SK-N-SH (cell line): ENCODE data around the gene SLC2A13. TPM values are rescaled to one million over a fixed set of nuclear protein-coding genes. Genes with fewer than 3 reads are reported as not detected.

Experiments used
- CTCF ChIA-PET: fragments of 300-600, 350-600 bp; formaldehyde crosslinking; extraction: SDS; loops from one replicate; lab custom pipeline; 2021; lab: Yijun Ruan, JAX
- POLR2A ChIA-PET: fragments of 350-600 bp; sonication (Branson Sonifier 250); formaldehyde crosslinking; extraction: SDS; loops from one replicate; lab custom pipeline; 2020; ENCODE audit warnings: antibody characterized with exemption, inconsistent platforms; lab: Yijun Ruan, JAX
- DNase-seq: peaks from one replicate; pipeline ENCODE4 v3.0.0; 2012
- H2AFZ ChIP-seq: fragments of 200-600 bp; sonication (generic); 2 replicates; pipeline ENCODE4 v1.8.1; 2016; ENCODE audit warnings: antibody characterized with exemption, mild to moderate bottlenecking, low read depth
- H3F3A ChIP-seq: fragments of 200-600 bp; sonication (generic); replicated peaks from 2 replicates; pipeline ENCODE3; 2016; ENCODE audit warnings: antibody characterized with exemption, mild to moderate bottlenecking; ENCODE audit not compliant: insufficient read depth
- H3K27ac ChIP-seq, 2 experiments: fragments of 200-500 bp in 1 of 2; fragments of 200-600 bp in 1 of 2; sonication (Bioruptor generic) in 1 of 2; sonication (generic), shearing (Covaris generic) in 1 of 2; 2 replicates each; pipeline versions ENCODE4 v1.5.1 to v1.6.1; 2014 to 2016; ENCODE audit warnings: low read depth in 2 of 2, inconsistent platforms in 1 of 2, low read length in 1 of 2, mild to moderate bottlenecking in 1 of 2, mixed read lengths in 1 of 2
- H3K27me3 ChIP-seq: fragments of 200-600 bp; sonication (generic), shearing (Covaris generic); 2 replicates; pipeline ENCODE4 v1.6.1; 2016; ENCODE audit warnings: mixed run types; ENCODE audit not compliant: insufficient read depth
- H3K36me3 ChIP-seq, 2 experiments: fragments of 200-500 bp in 1 of 2; fragments of 200-600 bp in 1 of 2; sonication (Bioruptor generic) in 1 of 2; sonication (generic) in 1 of 2; replicated peaks in 1 of 2; 2 replicates each; pipeline versions ENCODE3 to v1.5.1; 2014 to 2016; ENCODE audit warnings: low read length in 1 of 2, mild to moderate bottlenecking in 1 of 2; ENCODE audit not compliant: insufficient read depth in 2 of 2, control insufficient read depth in 1 of 2
- H3K4me1 ChIP-seq, 2 experiments: fragments of 200-500 bp in 1 of 2; fragments of 200-600 bp in 1 of 2; sonication (Bioruptor generic) in 1 of 2; sonication (generic), shearing (Covaris generic) in 1 of 2; 2 replicates each; pipeline versions ENCODE4 v1.5.1 to v1.6.1; 2014 to 2016; ENCODE audit warnings: low read depth in 1 of 2, low read length in 1 of 2, mixed run types in 1 of 2; ENCODE audit not compliant: insufficient read depth in 2 of 2, control insufficient read depth in 1 of 2
- H3K4me2 ChIP-seq: fragments of 200-600 bp; sonication (generic), shearing (Covaris generic); 2 replicates; pipeline ENCODE4 v1.6.1; 2017; ENCODE audit warnings: mixed run types
- H3K4me3 ChIP-seq, 2 experiments: fragments of 200-500 bp in 1 of 2; fragments of 200-600 bp in 1 of 2; sonication (Bioruptor generic) in 1 of 2; sonication (generic), shearing (Covaris generic) in 1 of 2; 2 replicates each; pipeline versions ENCODE4 v1.5.1 to v1.8.1; 2014 to 2016; ENCODE audit warnings: low read depth in 2 of 2, inconsistent platforms in 1 of 2, low read length in 1 of 2, mild to moderate bottlenecking in 1 of 2, mixed read lengths in 1 of 2, moderate library complexity in 1 of 2
- H3K79me2 ChIP-seq: fragments of 200-600 bp; sonication (generic); 2 replicates; pipeline ENCODE4 v1.8.1; 2017; ENCODE audit warnings: mild to moderate bottlenecking; ENCODE audit not compliant: insufficient read depth
- H3K9ac ChIP-seq: fragments of 200-600 bp; sonication (generic); 2 replicates; pipeline ENCODE4 v1.6.1; 2017; ENCODE audit warnings: mixed run types
- H3K9me2 ChIP-seq: fragments of 200-600 bp; sonication (generic); 2 replicates; pipeline ENCODE4 v1.6.1; 2017; ENCODE audit warnings: mixed run types
- H3K9me3 ChIP-seq: fragments of 200-600 bp; sonication (generic); 2 replicates; pipeline ENCODE4 v1.6.1; 2017; ENCODE audit warnings: mixed run types, mild to moderate bottlenecking, moderate library complexity
- H4K20me1 ChIP-seq: fragments of 200-600 bp; sonication (generic); 2 replicates; pipeline ENCODE4 v1.6.1; 2017; ENCODE audit warnings: mild to moderate bottlenecking, mixed run types; ENCODE audit not compliant: insufficient read depth
- CHD2 ChIP-seq: fragments of 150-350 bp; IDR thresholded peaks from 2 replicates; pipeline ENCODE4 v1.6.1; 2018; ENCODE audit warnings: low read length; ENCODE audit not compliant: partially characterized antibody
- CTCF ChIP-seq: fragments of 200-600 bp; sonication (generic); IDR thresholded peaks from 2 replicates; pipeline ENCODE4 v1.6.1; 2017; ENCODE audit warnings: antibody characterized with exemption, mild to moderate bottlenecking, moderate library complexity
- ELF1 ChIP-seq: IDR thresholded peaks from 2 replicates; pipeline ENCODE4 v1.4.0; 2012
- FOXM1 ChIP-seq: IDR thresholded peaks from 2 replicates; pipeline ENCODE4 v1.4.0; 2012; ENCODE audit warnings: low read depth, mild to moderate bottlenecking
- GABPA ChIP-seq: IDR thresholded peaks from 2 replicates; pipeline ENCODE4 v1.4.0; 2012; ENCODE audit warnings: low read depth, mild to moderate bottlenecking
- GATA2 ChIP-seq: sonication (generic); formaldehyde crosslinking; IDR thresholded peaks from 2 replicates; pipeline ENCODE4 v1.5.0; 2020; ENCODE audit warnings: mild to moderate bottlenecking, missing genetic modification reagents
- MEF2A ChIP-seq: IDR thresholded peaks from 2 replicates; pipeline ENCODE4 v1.4.0; 2012; ENCODE audit warnings: low read depth, borderline replicate concordance
- NFIC ChIP-seq: IDR thresholded peaks from 2 replicates; pipeline ENCODE4 v1.4.0; 2012; ENCODE audit warnings: borderline replicate concordance
- POLR2AphosphoS5 ChIP-seq: IDR thresholded peaks from 2 replicates; pipeline ENCODE4 v1.6.1; 2012; ENCODE audit warnings: low read depth, low read length
- RAD21 ChIP-seq: IDR thresholded peaks from 2 replicates; pipeline ENCODE4 v1.6.1; 2012; ENCODE audit warnings: mild to moderate bottlenecking, low read length
- REST ChIP-seq: IDR thresholded peaks from 2 replicates; pipeline ENCODE4 v1.6.1; 2012; ENCODE audit warnings: mild to moderate bottlenecking, low read depth, low read length, moderate library complexity
- RFX5 ChIP-seq: IDR thresholded peaks from 2 replicates; pipeline ENCODE4 v1.6.1; 2012; ENCODE audit warnings: mild to moderate bottlenecking, improper control_type of control experiment, low read length
- RXRA ChIP-seq: IDR thresholded peaks from 2 replicates; pipeline ENCODE4 v1.4.0; 2012; ENCODE audit warnings: low read depth, mild to moderate bottlenecking, borderline replicate concordance
- SMC3 ChIP-seq: IDR thresholded peaks from 2 replicates; pipeline ENCODE4 v1.6.1; 2012; ENCODE audit warnings: low read depth, low read length, improper control_type of control experiment
- TEAD4 ChIP-seq: IDR thresholded peaks from 2 replicates; pipeline ENCODE4 v1.4.0; 2012; ENCODE audit warnings: mild to moderate bottlenecking, borderline replicate concordance; ENCODE audit not compliant: insufficient read depth
- USF1 ChIP-seq: IDR thresholded peaks from 2 replicates; pipeline ENCODE4 v1.4.0; 2012; ENCODE audit warnings: low read depth, borderline replicate concordance
- ZBTB33 ChIP-seq: IDR thresholded peaks from 2 replicates; pipeline ENCODE4 v1.4.0; 2012; ENCODE audit warnings: low read depth, borderline replicate concordance
- WGBS: methylation state at CpG from one replicate; pipeline ENCODE4 v1.1.6; 2017; ENCODE audit warnings: low lambda C conversion rate; 5-methylcytosine and 5-hydroxymethylcytosine counted together
- polyA plus RNA-seq, 3 experiments: library from polyadenylated mRNA; depleted of rRNA; stranded (reverse); fragments of >200 nt; gene quantifications; 2 replicates each; pipeline ENCODE4 v1.2.3, GENCODE V29; 2012

The SLC2A13 gene
- polyA plus RNA-seq, 1 of the 3 experiments (the other 2 are of a cell fraction) = 0.21 TPM

- Histone ChIP-seq H3K27ac (no peak overlapping the region), H3K9ac (no peak overlapping the region)
- TF ChIP-seq GATA2 = no peak
- no peak for TF ChIP-seq POLR2AphosphoS5
- TF ChIP-seq, all 33 proteins: peak for 0
- Histone ChIP-seq H3F3A (peaks cover 8% of the 10 kb centered on the region), H3K4me2 (no peak overlapping the region), H3K4me1 (peaks cover 0 to 8% of the 10 kb centered on the region in 2 experiments; a peak in 3 of 4 replicates), H3K9me2 (no peaks in the 10 kb centered on the region), H3K36me3 (no peaks in the 10 kb centered on the region), H4K20me1 (no peaks in the 10 kb centered on the region), H3K9me3 (no peaks in the 10 kb centered on the region), H3K27me3 (no peaks in the 10 kb centered on the region), H2AFZ (no peak overlapping the region), H3K79me2 (no peaks in the 10 kb centered on the region), H3K4me3 (no peak overlapping the region)
- POLR2A ChIA-PET = no interaction called here
- WGBS = 79% methylated on average over 3 of the region's 3 CpGs
- CTCF ChIA-PET = interaction anchor here (0.6 to 2.5 kb wide), 2 partner anchors 46 to 92 kb away, joined by 3 to 9 read pairs; no protein-coding TSS in a partner anchor
- DNase-seq = no peak
These were observed 2.8 kb downstream of the SLC2A13 start for GRCh38 chr12:40103043-40103442.

- no peaks in the 10 kb centered on the region for H3K9me2 ChIP-seq
- CTCF ChIA-PET = interaction anchor here (2.5 kb wide), 1 partner anchor 91 kb away, joined by 9 read pairs; no protein-coding TSS in a partner anchor
- 80% methylated on average over 1 of the region's 1 CpG for WGBS
These were observed 4.1 kb downstream of the SLC2A13 start for GRCh38 chr12:40101747-40102146.

More at GRCh38 chr12:40101747-40102146, 4.1 kb downstream of the SLC2A13 start:
- H3K36me3 ChIP-seq = no peaks in the 10 kb centered on the region
- H3K4me1 ChIP-seq = peaks cover 0 to 8% of the 10 kb centered on the region in 2 experiments; a peak in 3 of 4 replicates
- no peak overlapping the region for H2AFZ ChIP-seq
- POLR2A ChIA-PET = no interaction called here
- H3K9me3 ChIP-seq = no peaks in the 10 kb centered on the region
- H3K79me2 ChIP-seq = no peaks in the 10 kb centered on the region
- no peaks in the 10 kb centered on the region for H4K20me1 ChIP-seq
- no peak for DNase-seq
- H3K9ac ChIP-seq = no peak overlapping the region
- no peak overlapping the region for H3K27ac ChIP-seq
- H3F3A ChIP-seq = peaks cover 7% of the 10 kb centered on the region
- no peak overlapping the region for H3K4me2 ChIP-seq
- H3K4me3 ChIP-seq = no peak overlapping the region
- TF ChIP-seq CHD2 (no peak), RFX5 (no peak), FOXM1 (no peak), MEF2A (no peak), GABPA (no peak), RXRA (no peak), NFIC (no peak), ELF1 (no peak), ZBTB33 (no peak), USF1 (no peak), TEAD4 (no peak), CTCF (no peak), REST (no peak), RAD21 (no peak), SMC3 (no peak)
- H3K27me3 ChIP-seq = no peaks in the 10 kb centered on the region
